SK-N-SH (cell line): ENCODE measurements around the gene LMTK2. TPM values are rescaled to one million over a fixed set of nuclear protein-coding genes. Genes with fewer than 3 reads are reported as not detected.

Source experiments
- CTCF ChIA-PET: fragments of 300-600, 350-600 bp; formaldehyde crosslinking; extraction: SDS; loops from one replicate; lab custom pipeline; 2021; lab: Yijun Ruan, JAX
- POLR2A ChIA-PET: fragments of 350-600 bp; sonication (Branson Sonifier 250); formaldehyde crosslinking; extraction: SDS; loops from one replicate; lab custom pipeline; 2020; ENCODE audit warnings: antibody characterized with exemption, inconsistent platforms; lab: Yijun Ruan, JAX
- DNase-seq: peaks from one replicate; pipeline ENCODE4 v3.0.0; 2012
- H2AFZ ChIP-seq: fragments of 200-600 bp; sonication (generic); 2 replicates; pipeline ENCODE4 v1.8.1; 2016; ENCODE audit warnings: antibody characterized with exemption, mild to moderate bottlenecking, low read depth
- H3F3A ChIP-seq: fragments of 200-600 bp; sonication (generic); replicated peaks from 2 replicates; pipeline ENCODE3; 2016; ENCODE audit warnings: antibody characterized with exemption, mild to moderate bottlenecking; ENCODE audit not compliant: insufficient read depth
- H3K27ac ChIP-seq, 2 experiments: fragments of 200-500 bp in 1 of 2; fragments of 200-600 bp in 1 of 2; sonication (Bioruptor generic) in 1 of 2; sonication (generic), shearing (Covaris generic) in 1 of 2; 2 replicates each; pipeline versions ENCODE4 v1.5.1 to v1.6.1; 2014 to 2016; ENCODE audit warnings: low read depth in 2 of 2, inconsistent platforms in 1 of 2, low read length in 1 of 2, mild to moderate bottlenecking in 1 of 2, mixed read lengths in 1 of 2
- H3K27me3 ChIP-seq: fragments of 200-600 bp; sonication (generic), shearing (Covaris generic); 2 replicates; pipeline ENCODE4 v1.6.1; 2016; ENCODE audit warnings: mixed run types; ENCODE audit not compliant: insufficient read depth
- H3K36me3 ChIP-seq, 2 experiments: fragments of 200-500 bp in 1 of 2; fragments of 200-600 bp in 1 of 2; sonication (Bioruptor generic) in 1 of 2; sonication (generic) in 1 of 2; replicated peaks in 1 of 2; 2 replicates each; pipeline versions ENCODE3 to v1.5.1; 2014 to 2016; ENCODE audit warnings: low read length in 1 of 2, mild to moderate bottlenecking in 1 of 2; ENCODE audit not compliant: insufficient read depth in 2 of 2, control insufficient read depth in 1 of 2
- H3K4me1 ChIP-seq, 2 experiments: fragments of 200-500 bp in 1 of 2; fragments of 200-600 bp in 1 of 2; sonication (Bioruptor generic) in 1 of 2; sonication (generic), shearing (Covaris generic) in 1 of 2; 2 replicates each; pipeline versions ENCODE4 v1.5.1 to v1.6.1; 2014 to 2016; ENCODE audit warnings: low read depth in 1 of 2, low read length in 1 of 2, mixed run types in 1 of 2; ENCODE audit not compliant: insufficient read depth in 2 of 2, control insufficient read depth in 1 of 2
- H3K4me2 ChIP-seq: fragments of 200-600 bp; sonication (generic), shearing (Covaris generic); 2 replicates; pipeline ENCODE4 v1.6.1; 2017; ENCODE audit warnings: mixed run types
- H3K4me3 ChIP-seq, 2 experiments: fragments of 200-500 bp in 1 of 2; fragments of 200-600 bp in 1 of 2; sonication (Bioruptor generic) in 1 of 2; sonication (generic), shearing (Covaris generic) in 1 of 2; 2 replicates each; pipeline versions ENCODE4 v1.5.1 to v1.8.1; 2014 to 2016; ENCODE audit warnings: low read depth in 2 of 2, inconsistent platforms in 1 of 2, low read length in 1 of 2, mild to moderate bottlenecking in 1 of 2, mixed read lengths in 1 of 2, moderate library complexity in 1 of 2
- H3K79me2 ChIP-seq: fragments of 200-600 bp; sonication (generic); 2 replicates; pipeline ENCODE4 v1.8.1; 2017; ENCODE audit warnings: mild to moderate bottlenecking; ENCODE audit not compliant: insufficient read depth
- H3K9ac ChIP-seq: fragments of 200-600 bp; sonication (generic); 2 replicates; pipeline ENCODE4 v1.6.1; 2017; ENCODE audit warnings: mixed run types
- H3K9me2 ChIP-seq: fragments of 200-600 bp; sonication (generic); 2 replicates; pipeline ENCODE4 v1.6.1; 2017; ENCODE audit warnings: mixed run types
- H3K9me3 ChIP-seq: fragments of 200-600 bp; sonication (generic); 2 replicates; pipeline ENCODE4 v1.6.1; 2017; ENCODE audit warnings: mixed run types, mild to moderate bottlenecking, moderate library complexity
- H4K20me1 ChIP-seq: fragments of 200-600 bp; sonication (generic); 2 replicates; pipeline ENCODE4 v1.6.1; 2017; ENCODE audit warnings: mild to moderate bottlenecking, mixed run types; ENCODE audit not compliant: insufficient read depth
- CTCF ChIP-seq: fragments of 200-600 bp; sonication (generic); IDR thresholded peaks from 2 replicates; pipeline ENCODE4 v1.6.1; 2017; ENCODE audit warnings: antibody characterized with exemption, mild to moderate bottlenecking, moderate library complexity
- ELF1 ChIP-seq: IDR thresholded peaks from 2 replicates; pipeline ENCODE4 v1.4.0; 2012
- EP300 ChIP-seq, 2 experiments: IDR thresholded peaks; 2 replicates each; pipeline versions ENCODE4 v1.4.0 to v1.6.1; 2012; ENCODE audit warnings: borderline replicate concordance in 1 of 2, low read depth in 1 of 2, low read length in 1 of 2
- EZH2phosphoT487 ChIP-seq: fragments of 200-600 bp; sonication (generic); IDR thresholded peaks from 2 replicates; pipeline ENCODE4 v1.6.1; 2017; ENCODE audit warnings: low read depth, mixed run types, mild to moderate bottlenecking, antibody characterized with exemption, moderate library complexity, borderline replicate concordance
- FOSL2 ChIP-seq: IDR thresholded peaks from 2 replicates; pipeline ENCODE4 v1.4.0; 2012; ENCODE audit warnings: low read depth, mild to moderate bottlenecking, moderate library complexity, borderline replicate concordance
- GATA2 ChIP-seq: sonication (generic); formaldehyde crosslinking; IDR thresholded peaks from 2 replicates; pipeline ENCODE4 v1.5.0; 2020; ENCODE audit warnings: mild to moderate bottlenecking, missing genetic modification reagents
- IRF3 ChIP-seq: fragments of 150-350 bp; IDR thresholded peaks from 2 replicates; pipeline ENCODE4 v1.6.1; 2016; ENCODE audit warnings: mild to moderate bottlenecking, low read depth, low read length
- MEF2A ChIP-seq: IDR thresholded peaks from 2 replicates; pipeline ENCODE4 v1.4.0; 2012; ENCODE audit warnings: low read depth, borderline replicate concordance
- PBX3 ChIP-seq: IDR thresholded peaks from 2 replicates; pipeline ENCODE4; 2012
- POLR2AphosphoS5 ChIP-seq: IDR thresholded peaks from 2 replicates; pipeline ENCODE4 v1.6.1; 2012; ENCODE audit warnings: low read depth, low read length
- RAD21 ChIP-seq: IDR thresholded peaks from 2 replicates; pipeline ENCODE4 v1.6.1; 2012; ENCODE audit warnings: mild to moderate bottlenecking, low read length
- RCOR1 ChIP-seq: fragments of 150-350 bp; IDR thresholded peaks from 2 replicates; pipeline ENCODE4 v1.6.1; 2017; ENCODE audit warnings: antibody characterized with exemption, low read length
- REST ChIP-seq: IDR thresholded peaks from 2 replicates; pipeline ENCODE4 v1.6.1; 2012; ENCODE audit warnings: mild to moderate bottlenecking, low read depth, low read length, moderate library complexity
- USF1 ChIP-seq: IDR thresholded peaks from 2 replicates; pipeline ENCODE4 v1.4.0; 2012; ENCODE audit warnings: low read depth, borderline replicate concordance
- USF2 ChIP-seq: fragments of 150-350 bp; IDR thresholded peaks from 2 replicates; pipeline ENCODE4 v1.6.1; 2017; ENCODE audit warnings: antibody characterized with exemption, low read length, low read depth, borderline replicate concordance
- YY1 ChIP-seq: IDR thresholded peaks from 2 replicates; pipeline ENCODE4 v1.4.0; 2012; ENCODE audit warnings: low read depth, mild to moderate bottlenecking
- WGBS: methylation state at CpG from one replicate; pipeline ENCODE4 v1.1.6; 2017; ENCODE audit warnings: low lambda C conversion rate; 5-methylcytosine and 5-hydroxymethylcytosine counted together
- polyA plus RNA-seq, 3 experiments: library from polyadenylated mRNA; depleted of rRNA; stranded (reverse); fragments of >200 nt; gene quantifications; 2 replicates each; pipeline ENCODE4 v1.2.3, GENCODE V29; 2012

LMTK2 gene
- polyA plus RNA-seq, 1 of the 3 experiments (the other 2 are of a cell fraction) = 9.0 TPM

- TF ChIP-seq USF2 (no peak), EP300 (IDR thresholded peaks at IDR 0.05; ENCODE audit: borderline replicate concordance in 1 of 2, low read depth in 1 of 2, low read length in 1 of 2) (no peak), CTCF (no peak), YY1 (no peak), POLR2AphosphoS5 (no peak), RAD21 (no peak)
Observed at GRCh38 chr7:98211221-98211675, 104.6 kb downstream of the LMTK2 start, which contains the start of gene BHLHA15 (continued).

- Histone ChIP-seq H3K9me2 (no peaks in the 10 kb centered on the region), H3K27me3 (no peaks in the 10 kb centered on the region), H3K36me3 (peaks cover 0 to 8% of the 10 kb centered on the region in 2 experiments), H3K79me2 (no peaks in the 10 kb centered on the region), H3K27ac (no peak overlapping the region), H2AFZ (no peak overlapping the region), H3K9me3 (no peaks in the 10 kb centered on the region), H3F3A (no peaks in the 10 kb centered on the region), H3K4me2 (peak overlapping the region; percentile 59; the same call in 1 of the 2 replicates)
- CTCF ChIA-PET = interaction anchor here (1.0 to 3.4 kb wide), 3 partner anchors 43 to 191 kb away, joined by 3 to 20 read pairs (median 3); no protein-coding TSS in a partner anchor
- WGBS = 88% methylated on average over 35 of the region's 49 CpGs
- POLR2A ChIA-PET = no interaction called here
- peak; percentile 60 for DNase-seq
- TF ChIP-seq ELF1 = no peak
- TF ChIP-seq USF1 = no peak
- no peak for TF ChIP-seq EZH2phosphoT487
- TF ChIP-seq IRF3 = no peak
- no peak for TF ChIP-seq YY1
- no peak for TF ChIP-seq EP300 (IDR thresholded peaks at IDR 0.05; ENCODE audit: borderline replicate concordance in 1 of 2, low read depth in 1 of 2, low read length in 1 of 2)
- TF ChIP-seq FOSL2 = no peak
- TF ChIP-seq MEF2A = no peak
- TF ChIP-seq PBX3 = no peak
- TF ChIP-seq GATA2 (CRISPR knock-in tag) = no peak
- TF ChIP-seq USF2 = no peak
- no peak for TF ChIP-seq REST
- TF ChIP-seq POLR2AphosphoS5 = no peak
- no peak for TF ChIP-seq RCOR1
- TF ChIP-seq, all 33 proteins: peak for 0
- Histone ChIP-seq H4K20me1 (no peaks in the 10 kb centered on the region), H3K4me3 (peak overlapping the region; percentile 12 to 41; a peak in 2 of 4 replicates), H3K4me1 (peaks cover 0 to 3% of the 10 kb centered on the region in 2 experiments; a peak in 1 of 4 replicates), H3K9ac (no peak overlapping the region)
Observed at GRCh38 chr7:98211676-98212531, 105.2 kb downstream of the LMTK2 start.
